K562 (cell line): ENCODE data around the gene SLC22A23. TPM values are rescaled to one million over a fixed set of nuclear protein-coding genes. Genes with fewer than 3 reads are reported as not detected.

Source experiments
- ARHGAP35 ChIP-seq: fragments of 450-650 bp; IDR thresholded peaks from 2 replicates; pipeline ENCODE4 v1.6.1; 2018; ENCODE audit not compliant: partially characterized antibody
- DIDO1 ChIP-seq: fragments of 450-650 bp; IDR thresholded peaks from 2 replicates; pipeline ENCODE4 v1.6.1; 2016; ENCODE audit warnings: low read depth, missing biosample characterization, missing genetic modification characterization
- ERF ChIP-seq: fragments of 450-650 bp; formaldehyde crosslinking; IDR thresholded peaks from 2 replicates; pipeline ENCODE4 v1.4.0; 2020; ENCODE audit warnings: mild to moderate bottlenecking, mixed read lengths
- ESRRA ChIP-seq: fragments of 450-650 bp; IDR thresholded peaks from 2 replicates; pipeline ENCODE4 v1.6.1; 2014; ENCODE audit warnings: low read depth, mild to moderate bottlenecking, moderate library complexity, borderline replicate concordance
- EWSR1 ChIP-seq: fragments of 450-650 bp; IDR thresholded peaks from 2 replicates; pipeline ENCODE4 v1.6.1; 2018; ENCODE audit warnings: borderline replicate concordance, mild to moderate bottlenecking, low read depth, moderate library complexity; ENCODE audit not compliant: partially characterized antibody
- FOXJ2 ChIP-seq: fragments of 200-800 bp; sonication (Bioruptor generic); IDR thresholded peaks from 2 replicates; pipeline ENCODE4 v1.6.1; 2016; ENCODE audit warnings: missing genetic modification characterization, missing compliant biosample characterization
- HMBOX1 ChIP-seq: sonication (generic); IDR thresholded peaks from 2 replicates; pipeline ENCODE4 v1.6.1; 2016
- HMGN3 ChIP-seq: IDR thresholded peaks from 2 replicates; pipeline ENCODE4 v1.6.1; 2011; ENCODE audit warnings: borderline replicate concordance, low read depth, mild to moderate bottlenecking, mixed read lengths, low read length; ENCODE audit not compliant: insufficient read length; ENCODE audit errors: extremely low read depth
- HNRNPLL ChIP-seq: fragments of 200-400 bp; formaldehyde crosslinking; IDR thresholded peaks from 2 replicates; pipeline ENCODE4 v1.6.1; 2017; ENCODE audit warnings: low read length, low read depth, mild to moderate bottlenecking; ENCODE audit not compliant: poor library complexity, severe bottlenecking
- MTF1 ChIP-seq: fragments of 250-450 bp; sonication (Bioruptor Pico); IDR thresholded peaks from 2 replicates; pipeline ENCODE4 v1.9.0; 2021; ENCODE audit warnings: moderate library complexity, mild to moderate bottlenecking, inconsistent platforms, borderline replicate concordance
- SLC30A9 ChIP-seq: fragments of 250-450 bp; sonication (Bioruptor Pico); IDR thresholded peaks from 2 replicates; pipeline ENCODE4 v1.8.0; 2022; ENCODE audit warnings: mild to moderate bottlenecking, moderate library complexity
- SP1 ChIP-seq: sonication (generic); formaldehyde crosslinking; IDR thresholded peaks from 2 replicates; pipeline ENCODE4 v1.8.1; 2022; ENCODE audit warnings: mild to moderate bottlenecking, missing genetic modification reagents
- TAF7 ChIP-seq: fragments of 450-650 bp; IDR thresholded peaks from 2 replicates; pipeline ENCODE4 v1.6.1; 2016; ENCODE audit warnings: missing genetic modification characterization, missing compliant biosample characterization
- U2AF1 ChIP-seq: fragments of 200-400 bp; formaldehyde crosslinking; optimal IDR thresholded peaks from 2 replicates; pipeline ENCODE3; 2017; ENCODE audit warnings: mild to moderate bottlenecking, low read depth, low read length, moderate library complexity
- ZNF12 ChIP-seq: sonication (generic); formaldehyde crosslinking; IDR thresholded peaks from 2 replicates; pipeline ENCODE4 v1.4.0; 2020; ENCODE audit warnings: mild to moderate bottlenecking, missing genetic modification reagents
- ZNF146 ChIP-seq: IDR thresholded peaks from one replicate; pipeline ENCODE4 v1.6.1; 2018; ENCODE audit warnings: missing compliant biosample characterization; ENCODE audit not compliant: unreplicated experiment
- ZNF197 ChIP-seq: fragments of 200-800 bp; sonication (Bioruptor generic); IDR thresholded peaks from 2 replicates; pipeline ENCODE4 v1.6.1; 2016; ENCODE audit warnings: low read depth, missing genetic modification characterization, missing compliant biosample characterization
- ZNF239 ChIP-seq: fragments of 250-450 bp; sonication (Bioruptor Pico); IDR thresholded peaks from 2 replicates; pipeline ENCODE4 v1.4.0; 2020; ENCODE audit warnings: mild to moderate bottlenecking
- ZNF668 ChIP-seq: fragments of 250-450 bp; sonication (Bioruptor Pico); IDR thresholded peaks from 2 replicates; pipeline ENCODE4 v1.8.0; 2022; ENCODE audit warnings: mild to moderate bottlenecking, inconsistent platforms
- polyA plus RNA-seq, 8 experiments: library from polyadenylated mRNA; depleted of rRNA in 4 of 8; stranded (reverse) in 5 of 8; unstranded in 3 of 8; fragments of >200 nt; fragmentation: Nextera tagmentation in 2 of 8; fragmentation: Illumina TruSeq in 1 of 8; extraction: Ambion mirVana in 2 of 8; extraction: Trizol in 1 of 8; gene quantifications; 2 replicates each; pipeline versions ENCODE4 v1.2.1 to v1.2.3, GENCODE V29; 2011 to 2014; ENCODE audit warnings: inconsistent platforms in 1 of 8, missing spikeins in 1 of 8
- total RNA-seq, 7 experiments: library from RNA; depleted of rRNA in 6 of 7; stranded (reverse); fragments of >200 nt in 6 of 7; fragmentation: Illumina TruSeq in 2 of 7; extraction: Trizol in 2 of 7; gene quantifications; 2 replicates each; pipeline versions ENCODE4 v1.2.1 to v1.2.3, GENCODE V29; 2011 to 2021; ENCODE audit warnings: low replicate concordance in 1 of 7
- TF ChIP-seq, protein P1 (sequence below): sonication (generic); formaldehyde crosslinking; IDR thresholded peaks from 2 replicates; pipeline ENCODE4 v1.8.0; 2022; ENCODE audit warnings: missing genetic modification reagents, mild to moderate bottlenecking, borderline replicate concordance
- TF ChIP-seq, protein P2 (sequence below): fragments of 450-650 bp; IDR thresholded peaks from 2 replicates; pipeline ENCODE4 v1.6.1; 2018; ENCODE audit warnings: mild to moderate bottlenecking, low read depth; ENCODE audit not compliant: partially characterized antibody
- TF ChIP-seq, protein P3 (sequence below): sonication (generic); formaldehyde crosslinking; IDR thresholded peaks from 2 replicates; pipeline ENCODE4 v1.9.0; 2022; ENCODE audit warnings: mild to moderate bottlenecking, missing genetic modification reagents

Gene SLC22A23
- total and polyA plus RNA-seq, 9 of the 15 experiments (the other 6 are each of a cell fraction or from before 2014, with no cell fraction given) = 0.30 to 8.7 (median 2.5) TPM

DNA sequence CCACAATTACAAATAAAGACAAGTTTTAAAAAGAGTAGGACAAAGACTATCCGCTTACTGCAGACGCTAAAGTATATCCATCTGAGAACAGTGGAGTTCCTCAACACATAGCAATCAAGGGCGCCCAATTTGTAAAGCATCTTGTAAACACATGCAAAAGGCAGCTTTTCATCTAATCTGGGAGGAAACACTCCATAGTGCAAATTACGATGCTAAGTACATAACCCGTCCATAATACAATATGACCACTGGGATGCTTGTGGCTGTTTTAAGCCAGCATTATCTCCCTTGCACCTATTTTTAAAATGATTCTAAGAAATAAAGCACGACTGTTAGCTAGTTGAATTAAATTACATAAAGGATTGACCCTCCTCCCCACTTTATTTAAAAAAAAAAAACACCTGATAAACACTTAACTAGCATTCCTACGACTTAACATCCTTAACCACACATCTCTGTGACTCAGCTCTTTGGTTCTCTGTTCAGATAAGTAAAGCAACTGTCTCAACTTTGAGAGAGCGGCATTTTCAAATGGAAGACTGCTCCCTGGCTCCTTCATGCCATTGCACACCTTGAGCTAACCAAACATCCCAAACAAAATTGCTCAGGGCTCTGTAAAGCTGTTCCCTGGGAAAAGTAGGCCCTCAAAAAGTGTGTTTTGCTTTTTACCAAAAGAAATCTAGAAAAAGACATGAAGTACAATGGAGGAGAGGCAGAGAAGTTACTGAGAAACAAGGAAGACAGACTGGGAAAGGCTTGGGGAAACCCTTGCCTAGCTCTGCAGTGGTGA, 14.2 kb downstream of the SLC22A23 start (continued):
- TF ChIP-seq SLC30A9 (CRISPR knock-in tag) (no peak), HMBOX1 (peak; percentile 100), ESRRA (peak; percentile 63; the same call in 1 of the 2 replicates), TAF7 (tag) (no peak), ZNF197 (CRISPR knock-in tag) (no peak), HNRNPLL (no peak), ARHGAP35 (no peak), EWSR1 (no peak), ZNF239 (no peak), U2AF1 (no peak), DIDO1 (tag) (no peak), HMGN3 (no peak), ZNF146 (no peak), SP1 (CRISPR knock-in tag) (no peak), MTF1 (CRISPR knock-in tag) (no peak), FOXJ2 (tag) (no peak), ERF (0 out of 2 replicates have a peak, but pooled peaks have one; percentile 61), ZNF668 (CRISPR knock-in tag) (0 out of 2 replicates have a peak, but pooled peaks have one; percentile 38), ZNF12 (CRISPR knock-in tag) (no peak)
- TF ChIP-seq, protein P1, sequence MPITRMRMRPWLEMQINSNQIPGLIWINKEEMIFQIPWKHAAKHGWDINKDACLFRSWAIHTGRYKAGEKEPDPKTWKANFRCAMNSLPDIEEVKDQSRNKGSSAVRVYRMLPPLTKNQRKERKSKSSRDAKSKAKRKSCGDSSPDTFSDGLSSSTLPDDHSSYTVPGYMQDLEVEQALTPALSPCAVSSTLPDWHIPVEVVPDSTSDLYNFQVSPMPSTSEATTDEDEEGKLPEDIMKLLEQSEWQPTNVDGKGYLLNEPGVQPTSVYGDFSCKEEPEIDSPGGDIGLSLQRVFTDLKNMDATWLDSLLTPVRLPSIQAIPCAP = no peak
- TF ChIP-seq, protein P2, sequence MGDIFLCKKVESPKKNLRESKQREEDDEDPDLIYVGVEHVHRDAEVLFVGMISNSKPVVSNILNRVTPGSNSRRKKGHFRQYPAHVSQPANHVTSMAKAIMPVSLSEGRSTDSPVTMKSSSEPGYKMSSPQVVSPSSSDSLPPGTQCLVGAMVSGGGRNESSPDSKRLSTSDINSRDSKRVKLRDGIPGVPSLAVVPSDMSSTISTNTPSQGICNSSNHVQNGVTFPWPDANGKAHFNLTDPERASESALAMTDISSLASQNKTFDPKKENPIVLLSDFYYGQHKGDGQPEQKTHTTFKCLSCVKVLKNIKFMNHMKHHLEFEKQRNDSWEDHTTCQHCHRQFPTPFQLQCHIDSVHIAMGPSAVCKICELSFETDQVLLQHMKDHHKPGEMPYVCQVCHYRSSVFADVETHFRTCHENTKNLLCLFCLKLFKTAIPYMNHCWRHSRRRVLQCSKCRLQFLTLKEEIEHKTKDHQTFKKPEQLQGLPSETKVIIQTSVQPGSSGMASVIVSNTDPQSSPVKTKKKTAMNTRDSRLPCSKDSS = no peak
- TF ChIP-seq, protein P3, sequence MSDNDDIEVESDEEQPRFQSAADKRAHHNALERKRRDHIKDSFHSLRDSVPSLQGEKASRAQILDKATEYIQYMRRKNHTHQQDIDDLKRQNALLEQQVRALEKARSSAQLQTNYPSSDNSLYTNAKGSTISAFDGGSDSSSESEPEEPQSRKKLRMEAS (CRISPR knock-in tag) = no peak
